ENCODE results near the gene LDLRAD2.
A peak's percentile ranks its signal among the peaks of the same experiment; 100 is the strongest.

Gene LDLRAD2

DNA sequence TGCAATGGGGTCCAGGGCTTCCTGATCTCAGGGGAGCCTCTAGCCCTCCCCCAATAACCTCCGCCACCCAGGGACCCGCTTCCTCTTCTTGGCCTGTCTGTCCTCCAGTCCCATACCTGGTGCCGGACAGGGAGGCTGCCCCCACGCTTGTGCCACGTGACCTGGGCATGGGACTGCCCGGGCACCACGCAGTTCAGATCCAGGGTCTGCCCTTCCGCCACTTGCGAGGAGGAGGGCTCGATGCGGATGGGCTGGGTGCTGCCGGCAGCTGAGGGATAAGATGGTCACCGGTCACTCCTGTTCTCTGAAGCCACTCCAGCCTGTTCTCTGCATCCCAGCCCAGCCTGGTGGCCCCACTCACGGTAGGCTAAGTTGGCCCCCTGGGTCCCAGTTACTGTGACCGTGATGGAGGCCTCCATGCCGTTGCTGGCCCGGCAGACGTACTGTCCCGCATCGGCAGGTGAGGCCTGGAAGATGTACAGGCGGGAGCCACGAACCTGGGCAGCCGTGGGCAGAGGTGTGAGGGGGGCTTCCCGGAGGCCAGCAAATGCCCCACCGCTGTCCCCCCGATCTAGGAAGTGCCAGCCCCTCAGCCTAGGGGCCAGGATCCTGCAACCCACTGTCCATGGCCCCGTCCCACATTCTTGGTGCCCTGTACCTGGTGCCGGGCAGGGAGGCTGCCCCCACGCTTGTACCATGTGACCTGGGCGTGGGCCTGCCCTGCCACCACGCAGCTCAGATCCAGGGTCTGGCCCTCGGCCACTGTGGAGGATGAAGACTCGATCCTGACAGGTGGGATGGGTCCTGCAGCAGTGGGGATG is 39.6 kb downstream of the LDLRAD2 start:
- TF ChIP-seq POLR2AphosphoS5 (IDR thresholded peaks at IDR 0.05; ENCODE audit: low read depth, low read length) (no peak), POLR2A (IDR thresholded peaks at IDR 0.05; ENCODE audit: low read depth, low read length) (no peak), TAF1 (IDR thresholded peaks at IDR 0.05; ENCODE audit: borderline replicate concordance, low read depth, low read length) (no peak)
- no peak for DNase-seq (ENCODE audit: insufficient read length)
- FAIRE-seq, result no peak

DNA sequence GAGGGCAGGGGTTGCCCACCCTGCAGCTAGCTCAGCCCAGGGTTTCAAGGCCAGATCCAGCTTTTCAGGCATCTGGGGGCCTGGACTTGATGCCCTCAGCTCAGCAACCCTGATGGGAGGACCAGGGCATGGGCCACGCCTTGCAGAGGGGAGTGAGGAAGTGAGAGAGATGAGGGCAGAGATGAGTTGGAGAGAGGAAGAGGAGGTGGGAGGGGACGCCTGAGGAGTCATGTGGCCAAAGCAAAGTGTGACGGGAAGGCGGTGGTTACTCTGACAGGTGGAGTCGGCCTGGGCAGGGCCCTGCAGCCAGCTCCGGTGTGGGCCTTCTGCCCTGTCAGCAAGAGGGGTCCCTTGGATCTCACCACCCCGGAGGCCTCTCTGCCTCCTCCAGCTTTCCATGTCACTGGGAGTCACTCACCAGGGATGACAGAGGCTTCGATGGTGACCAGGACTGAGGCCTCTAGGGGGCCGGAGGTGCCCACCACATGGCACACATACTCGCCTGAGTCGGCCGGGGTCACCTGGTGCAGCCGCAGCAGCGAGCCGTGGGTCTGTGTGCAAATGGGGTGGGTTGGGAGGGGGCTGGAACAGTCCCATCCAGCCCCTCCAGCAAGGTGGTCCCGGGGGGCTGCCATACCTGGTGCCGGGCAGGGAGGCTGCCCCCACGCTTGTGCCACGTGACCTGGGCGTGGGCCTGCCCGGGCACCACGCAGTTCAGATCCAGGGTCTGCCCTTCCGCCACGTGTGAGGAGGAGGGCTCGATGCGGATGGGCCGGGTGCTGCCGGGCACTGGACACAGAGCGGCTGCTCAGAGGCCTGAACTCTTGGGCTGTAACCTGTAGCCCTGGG is 40.4 kb downstream of the LDLRAD2 start:
- DNase-seq (ENCODE audit: insufficient read length) (peak; percentile 69), FAIRE-seq (peak; percentile 67)
- TF ChIP-seq TAF1 (IDR thresholded peaks at IDR 0.05; ENCODE audit: borderline replicate concordance, low read depth, low read length) (no peak), POLR2A (IDR thresholded peaks at IDR 0.05; ENCODE audit: low read depth, low read length) (no peak), POLR2AphosphoS5 (IDR thresholded peaks at IDR 0.05; ENCODE audit: low read depth, low read length) (no peak)

GRCh38 chr1:21853131-21853427 is 41.0 kb downstream of the LDLRAD2 start:
- DNase-seq (ENCODE audit: insufficient read length) (no peak), FAIRE-seq (no peak)

GRCh38 chr1:21854090-21854750 is 42.2 kb downstream of the LDLRAD2 start:
- no peak for DNase-seq (ENCODE audit: insufficient read length)
- TF ChIP-seq POLR2A (IDR thresholded peaks at IDR 0.05; ENCODE audit: low read depth, low read length) (no peak), POLR2AphosphoS5 (IDR thresholded peaks at IDR 0.05; ENCODE audit: low read depth, low read length) (no peak), TAF1 (IDR thresholded peaks at IDR 0.05; ENCODE audit: borderline replicate concordance, low read depth, low read length) (no peak)
- FAIRE-seq, result no peak

More at GRCh38 chr1:21853131-21853427, 41.0 kb downstream of the LDLRAD2 start:
- no peak for TF ChIP-seq POLR2AphosphoS5 (IDR thresholded peaks at IDR 0.05; ENCODE audit: low read depth, low read length)
- no peak for TF ChIP-seq TAF1 (IDR thresholded peaks at IDR 0.05; ENCODE audit: borderline replicate concordance, low read depth, low read length)
- TF ChIP-seq POLR2A (IDR thresholded peaks at IDR 0.05; ENCODE audit: low read depth, low read length), result no peak

DNA sequence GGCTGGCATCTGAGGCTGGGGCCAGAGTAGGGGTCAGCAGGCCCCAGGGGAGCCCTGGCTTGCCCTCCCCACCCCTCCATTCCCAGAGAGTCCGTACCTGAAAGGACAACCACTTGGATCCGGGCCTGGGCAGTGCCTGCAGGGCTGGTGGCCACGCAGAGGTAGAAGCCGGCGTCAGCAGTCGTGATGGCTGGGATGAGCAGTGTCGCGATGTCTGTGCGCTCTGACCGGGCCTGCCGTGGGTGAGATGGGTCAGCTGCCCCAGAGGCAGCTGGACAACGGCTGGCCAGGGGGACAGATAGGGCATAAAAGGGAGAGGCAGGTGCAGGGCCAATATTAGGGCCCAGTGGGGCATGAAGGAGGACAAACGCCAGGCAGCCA is 42.7 kb downstream of the LDLRAD2 start:
- FAIRE-seq (no peak), DNase-seq (ENCODE audit: insufficient read length) (no peak)
- TF ChIP-seq POLR2A (IDR thresholded peaks at IDR 0.05; ENCODE audit: low read depth, low read length) (no peak), POLR2AphosphoS5 (IDR thresholded peaks at IDR 0.05; ENCODE audit: low read depth, low read length) (no peak), TAF1 (IDR thresholded peaks at IDR 0.05; ENCODE audit: borderline replicate concordance, low read depth, low read length) (no peak)

GRCh38 chr1:21855257-21856096 is 43.4 kb downstream of the LDLRAD2 start:
- FAIRE-seq, result no peak
- DNase-seq (ENCODE audit: insufficient read length), result no peak
- TF ChIP-seq POLR2AphosphoS5 (IDR thresholded peaks at IDR 0.05; ENCODE audit: low read depth, low read length) (no peak), POLR2A (IDR thresholded peaks at IDR 0.05; ENCODE audit: low read depth, low read length) (no peak), TAF1 (IDR thresholded peaks at IDR 0.05; ENCODE audit: borderline replicate concordance, low read depth, low read length) (no peak)

- TF ChIP-seq TAF1 (IDR thresholded peaks at IDR 0.05; ENCODE audit: borderline replicate concordance, low read depth, low read length) (no peak), POLR2A (IDR thresholded peaks at IDR 0.05; ENCODE audit: low read depth, low read length) (no peak), POLR2AphosphoS5 (IDR thresholded peaks at IDR 0.05; ENCODE audit: low read depth, low read length) (no peak)
- DNase-seq (ENCODE audit: insufficient read length), result no peak
- FAIRE-seq, result no peak
Observed at GRCh38 chr1:21857142-21857839, 45.2 kb downstream of the LDLRAD2 start.

GRCh38 chr1:21857840-21858670 is 46.0 kb downstream of the LDLRAD2 start:
- FAIRE-seq (no peak), DNase-seq (ENCODE audit: insufficient read length) (no peak)
- no peak for TF ChIP-seq POLR2AphosphoS5 (IDR thresholded peaks at IDR 0.05; ENCODE audit: low read depth, low read length)
- no peak for TF ChIP-seq POLR2A (IDR thresholded peaks at IDR 0.05; ENCODE audit: low read depth, low read length)
- TF ChIP-seq TAF1 (IDR thresholded peaks at IDR 0.05; ENCODE audit: borderline replicate concordance, low read depth, low read length), result no peak

- FAIRE-seq (no peak), DNase-seq (ENCODE audit: insufficient read length) (no peak)
- TF ChIP-seq POLR2A (IDR thresholded peaks at IDR 0.05; ENCODE audit: low read depth, low read length) (no peak), POLR2AphosphoS5 (IDR thresholded peaks at IDR 0.05; ENCODE audit: low read depth, low read length) (no peak), TAF1 (IDR thresholded peaks at IDR 0.05; ENCODE audit: borderline replicate concordance, low read depth, low read length) (no peak)
Observed at GRCh38 chr1:21859669-21860179, 47.7 kb downstream of the LDLRAD2 start.
